ENCODE data around the gene PDCL3. TPM values are rescaled to one million over a fixed set of nuclear protein-coding genes. Genes with fewer than 3 reads are reported as not detected.

The PDCL3 gene
- total and polyA plus RNA-seq, 9 donors: 9.8 to 34.5 (median 19.1) TPM

GRCh38 chr2:100548771-100549170 is 14.0 kb upstream of the PDCL3 start:
- no peaks in the 10 kb centered on the region for H3K27me3 ChIP-seq
- no peaks in the 10 kb centered on the region for H3K9me3 ChIP-seq
- no peak overlapping the region for H3K27ac ChIP-seq
- DNase-seq: no peak
- no peak overlapping the region for H3K4me3 ChIP-seq
- no peaks in the 10 kb centered on the region for H3K36me3 ChIP-seq
- no peak for TF ChIP-seq EP300 (IDR thresholded peaks at IDR 0.05)
- no peak for TF ChIP-seq POLR2A (IDR thresholded peaks at IDR 0.05)
- TF ChIP-seq CTCF (IDR thresholded peaks at IDR 0.05): no peak
- intact Hi-C loops (cut with DNase I): no loop called here
- 85 to 98% (median 91%) methylated on average over 1 of the region's 1 CpG for WGBS, 3 donors
- no peaks in the 10 kb centered on the region for H3K4me1 ChIP-seq (ENCODE audit: insufficient read depth)

GRCh38 chr2:100551303-100551702 is 11.5 kb upstream of the PDCL3 start:
- no peaks in the 10 kb centered on the region for H3K36me3 ChIP-seq
- H3K27ac ChIP-seq: no peak overlapping the region
- intact Hi-C loops (cut with DNase I): loop anchor here in 1 of 4 donors (10.0 kb wide), 1 partner anchor 97 kb away; no protein-coding TSS in a partner anchor
- no peaks in the 10 kb centered on the region for H3K4me1 ChIP-seq (ENCODE audit: insufficient read depth)
- no peaks in the 10 kb centered on the region for H3K9me3 ChIP-seq
- H3K27me3 ChIP-seq: no peaks in the 10 kb centered on the region
- whole genome bisulfite sequencing, 3 donors: 91 to 94% (median 92%) methylated on average over 5 of the region's 5 CpGs
- H3K4me3 ChIP-seq: no peak overlapping the region
- no peak for DNase-seq
- no peak for TF ChIP-seq POLR2A (IDR thresholded peaks at IDR 0.05)
- no peak for TF ChIP-seq CTCF (IDR thresholded peaks at IDR 0.05)
- no peak for TF ChIP-seq EP300 (IDR thresholded peaks at IDR 0.05)

- H3K36me3 ChIP-seq: no peaks in the 10 kb centered on the region
- no peak for TF ChIP-seq CTCF (IDR thresholded peaks at IDR 0.05)
- TF ChIP-seq POLR2A (IDR thresholded peaks at IDR 0.05): no peak
- TF ChIP-seq EP300 (IDR thresholded peaks at IDR 0.05): no peak
- no peak for DNase-seq
- H3K9me3 ChIP-seq: no peaks in the 10 kb centered on the region
- intact Hi-C loops (cut with DNase I): loop anchor here in 1 of 4 donors (10.0 kb wide), 1 partner anchor 100 kb away; no protein-coding TSS in a partner anchor
- no peak overlapping the region for H3K4me3 ChIP-seq
- no peak overlapping the region for H3K27ac ChIP-seq
- H3K27me3 ChIP-seq: no peaks in the 10 kb centered on the region
- 87 to 90% (median 90%) methylated on average over 10 of the region's 10 CpGs for WGBS, 3 donors
- H3K4me1 ChIP-seq (ENCODE audit: insufficient read depth): peaks cover 2% of the 10 kb centered on the region
Observed at GRCh38 chr2:100554798-100555407, 7.9 kb upstream of the PDCL3 start.

GRCh38 chr2:100556746-100557145 is 6.0 kb upstream of the PDCL3 start:
- intact Hi-C loops (cut with DNase I): loop anchor here in 1 of 4 donors (10.0 kb wide), 1 partner anchor 102 kb away; no protein-coding TSS in a partner anchor
- Histone ChIP-seq H3K4me3 (no peak overlapping the region), H3K27me3 (no peaks in the 10 kb centered on the region), H3K36me3 (no peaks in the 10 kb centered on the region), H3K27ac (no peak overlapping the region), H3K4me1 (ENCODE audit: insufficient read depth) (peaks cover 3% of the 10 kb centered on the region), H3K9me3 (no peaks in the 10 kb centered on the region)
- TF ChIP-seq EP300 (IDR thresholded peaks at IDR 0.05): no peak
- WGBS, 3 donors: 80 to 85% (median 84%) methylated on average over 4 of the region's 4 CpGs
- no peak for DNase-seq

- intact Hi-C loops (cut with DNase I): loop anchor here in 1 of 4 donors (5.0 kb wide), 1 partner anchor 143 kb away; the partner anchor contains the start of gene CHST10
- no peak overlapping the region for H3K27ac ChIP-seq
- peaks cover 6% of the 10 kb centered on the region for H3K4me1 ChIP-seq (ENCODE audit: insufficient read depth)
Observed at GRCh38 chr2:100560216-100560830, 2.5 kb upstream of the PDCL3 start.

More at GRCh38 chr2:100560216-100560830, 2.5 kb upstream of the PDCL3 start:
- H3K27me3 ChIP-seq: no peaks in the 10 kb centered on the region
- no peaks in the 10 kb centered on the region for H3K9me3 ChIP-seq
- TF ChIP-seq POLR2A (IDR thresholded peaks at IDR 0.05) (no peak), CTCF (IDR thresholded peaks at IDR 0.05) (no peak), EP300 (IDR thresholded peaks at IDR 0.05) (no peak)
- WGBS, 3 donors: 89 to 95% (median 93%) methylated on average over 9 of the region's 9 CpGs
- no peak overlapping the region for H3K4me3 ChIP-seq
- DNase-seq: no peak
- H3K36me3 ChIP-seq: no peaks in the 10 kb centered on the region

Measured in ovary (tissue), 9 donors.